Activated naive CD8-positive, alpha-beta T cell treated with anti-CD3 and anti-CD28 coated beads, Interleukin-2, amount 10 ng/mL, durations not matched to agents 7 days and 5 days (primary cell): ENCODE data around the gene CCL25. TPM values are rescaled to one million over a fixed set of nuclear protein-coding genes. Genes with fewer than 3 reads are reported as not detected.
"Not testable (repeated sequence)": the region's sequence is repeated elsewhere in the genome, so short reads cannot be mapped to it uniquely, and the experiment has no call there.

ENCODE experiments used
- ATAC-seq: fragments of 150-1000 bp; cut with Tn5 transposase; one replicate; pipeline ENCODE4 v1.10.0; 2021; ENCODE audit warnings: low read depth, moderate library complexity
- POLR2A ChIA-PET: fragments of 350-600 bp; sonication (Branson Sonifier 250); formaldehyde crosslinking; loops from one replicate; lab custom pipeline; 2021; ENCODE audit warnings: antibody characterized with exemption; lab: Charles Lee
- DNase-seq: peaks from one replicate; pipeline ENCODE4 v3.0.0; 2021
- H3K27ac Mint-ChIP-seq: one replicate; pipeline ENCODE4 v1.8.0; 2022; ENCODE audit warnings: mild to moderate bottlenecking, mixed read lengths
- H3K27me3 Mint-ChIP-seq: one replicate; pipeline ENCODE4 v1.8.0; 2022; ENCODE audit warnings: mild to moderate bottlenecking, moderate library complexity, mixed read lengths
- H3K36me3 Mint-ChIP-seq: one replicate; pipeline ENCODE4 v1.8.0; 2021; ENCODE audit warnings: mild to moderate bottlenecking, mixed read lengths
- H3K4me1 Mint-ChIP-seq: one replicate; pipeline ENCODE4 v1.8.0; 2021; ENCODE audit warnings: mixed read lengths
- H3K4me3 Mint-ChIP-seq: one replicate; pipeline ENCODE4 v1.8.0; 2022; ENCODE audit warnings: mild to moderate bottlenecking, moderate library complexity, mixed read lengths
- H3K9me3 Mint-ChIP-seq: one replicate; pipeline ENCODE4 v1.8.0; 2021; ENCODE audit warnings: mixed read lengths
- total RNA-seq, 2 experiments: library from RNA; stranded (reverse); gene quantifications; one replicate each; pipeline ENCODE4 v1.2.3, GENCODE V29; 2021

The CCL25 gene
- total RNA-seq, 2 experiments from 2014 or later = 15.9 to 19.0 TPM

GRCh38 chr19:8097681-8098567 lies 45.4 kb downstream of the CCL25 start:
- DNase-seq (no peak), ATAC-seq (no peak)
- peaks cover 11% of the 10 kb centered on the region for H3K9me3 Mint-ChIP-seq
- H3K27ac Mint-ChIP-seq = no peak overlapping the region
- no peaks in the 10 kb centered on the region for H3K36me3 Mint-ChIP-seq
- POLR2A ChIA-PET = no interaction called here
- H3K27me3 Mint-ChIP-seq = no peaks in the 10 kb centered on the region
- no peaks in the 10 kb centered on the region for H3K4me1 Mint-ChIP-seq
- no peak overlapping the region for H3K4me3 Mint-ChIP-seq

- peaks cover 7% of the 10 kb centered on the region for H3K9me3 Mint-ChIP-seq
- H3K27ac Mint-ChIP-seq = no peak overlapping the region
- POLR2A ChIA-PET = no interaction called here
These were observed 48.8 kb downstream of the CCL25 start for GRCh38 chr19:8101311-8101710.

GRCh38 chr19:8101910-8102309 lies 49.4 kb downstream of the CCL25 start:
- H3K27ac Mint-ChIP-seq, H3K9me3 Mint-ChIP-seq, POLR2A ChIA-PET, H3K4me3 Mint-ChIP-seq, H3K4me1 Mint-ChIP-seq, H3K27me3 Mint-ChIP-seq, H3K36me3 Mint-ChIP-seq, DNase-seq, ATAC-seq: not testable (repeated sequence)

More at GRCh38 chr19:8101311-8101710, 48.8 kb downstream of the CCL25 start:
- ATAC-seq = no peak
- H3K4me3 Mint-ChIP-seq = no peak overlapping the region
- H3K36me3 Mint-ChIP-seq = no peaks in the 10 kb centered on the region
- H3K27me3 Mint-ChIP-seq = peaks cover 2% of the 10 kb centered on the region
- no peak for DNase-seq
- no peaks in the 10 kb centered on the region for H3K4me1 Mint-ChIP-seq

- H3K4me1 Mint-ChIP-seq = no peaks in the 10 kb centered on the region
- POLR2A ChIA-PET = no interaction called here
- no peak overlapping the region for H3K4me3 Mint-ChIP-seq
- no peaks in the 10 kb centered on the region for H3K36me3 Mint-ChIP-seq
- H3K27me3 Mint-ChIP-seq = peaks cover 7% of the 10 kb centered on the region
- no peaks in the 10 kb centered on the region for H3K9me3 Mint-ChIP-seq
- no peak overlapping the region for H3K27ac Mint-ChIP-seq
- DNase-seq = no peak
- no peak for ATAC-seq
These were observed 52.9 kb downstream of the CCL25 start for GRCh38 chr19:8105471-8105870.

- H3K9me3 Mint-ChIP-seq = no peaks in the 10 kb centered on the region
- POLR2A ChIA-PET = no interaction called here
- no peak overlapping the region for H3K27ac Mint-ChIP-seq
- no peaks in the 10 kb centered on the region for H3K4me1 Mint-ChIP-seq
- H3K36me3 Mint-ChIP-seq = no peaks in the 10 kb centered on the region
- DNase-seq (no peak), ATAC-seq (no peak)
- H3K4me3 Mint-ChIP-seq = no peak overlapping the region
- peaks cover 7% of the 10 kb centered on the region for H3K27me3 Mint-ChIP-seq
These were observed 54.8 kb downstream of the CCL25 start for GRCh38 chr19:8107301-8107903.

- H3K9me3 Mint-ChIP-seq = no peaks in the 10 kb centered on the region
- no peaks in the 10 kb centered on the region for H3K36me3 Mint-ChIP-seq
- POLR2A ChIA-PET = no interaction called here
- no peak overlapping the region for H3K27ac Mint-ChIP-seq
- H3K27me3 Mint-ChIP-seq = peaks cover 7% of the 10 kb centered on the region
- DNase-seq = no peak
- no peak for ATAC-seq
- no peaks in the 10 kb centered on the region for H3K4me1 Mint-ChIP-seq
- no peak overlapping the region for H3K4me3 Mint-ChIP-seq
These were observed 56.2 kb downstream of the CCL25 start for GRCh38 chr19:8108560-8109445.

- H3K27ac Mint-ChIP-seq = no peak overlapping the region
- no peaks in the 10 kb centered on the region for H3K36me3 Mint-ChIP-seq
- POLR2A ChIA-PET = no interaction called here
- no peak overlapping the region for H3K4me3 Mint-ChIP-seq
- no peaks in the 10 kb centered on the region for H3K9me3 Mint-ChIP-seq
- DNase-seq = no peak
- no peaks in the 10 kb centered on the region for H3K4me1 Mint-ChIP-seq
- no peak for ATAC-seq
- H3K27me3 Mint-ChIP-seq = peaks cover 7% of the 10 kb centered on the region
These were observed 56.9 kb downstream of the CCL25 start for GRCh38 chr19:8109455-8109854.

GRCh38 chr19:8109890-8110662 lies 57.5 kb downstream of the CCL25 start:
- ATAC-seq = no peak
- POLR2A ChIA-PET = no interaction called here
- peaks cover 10% of the 10 kb centered on the region for H3K27me3 Mint-ChIP-seq

GRCh38 chr19:8110931-8111330 lies 58.4 kb downstream of the CCL25 start:
- no peak overlapping the region for H3K27ac Mint-ChIP-seq
- POLR2A ChIA-PET = no interaction called here
- H3K36me3 Mint-ChIP-seq = no peaks in the 10 kb centered on the region
- no peak for ATAC-seq
- H3K4me3 Mint-ChIP-seq = no peak overlapping the region
- H3K9me3 Mint-ChIP-seq = no peaks in the 10 kb centered on the region
- H3K27me3 Mint-ChIP-seq = peaks cover 8% of the 10 kb centered on the region
- no peak for DNase-seq
- no peaks in the 10 kb centered on the region for H3K4me1 Mint-ChIP-seq

More at GRCh38 chr19:8109890-8110662, 57.5 kb downstream of the CCL25 start:
- DNase-seq = no peak
- no peak overlapping the region for H3K4me3 Mint-ChIP-seq
- no peaks in the 10 kb centered on the region for H3K4me1 Mint-ChIP-seq
- H3K36me3 Mint-ChIP-seq = no peaks in the 10 kb centered on the region
- no peaks in the 10 kb centered on the region for H3K9me3 Mint-ChIP-seq
- no peak overlapping the region for H3K27ac Mint-ChIP-seq

GRCh38 chr19:8111376-8111775 lies 58.8 kb downstream of the CCL25 start:
- H3K9me3 Mint-ChIP-seq = no peaks in the 10 kb centered on the region

More at GRCh38 chr19:8111376-8111775, 58.8 kb downstream of the CCL25 start:
- Mint-ChIP-seq H3K27ac (no peak overlapping the region), H3K36me3 (no peaks in the 10 kb centered on the region), H3K4me3 (no peak overlapping the region), H3K4me1 (no peaks in the 10 kb centered on the region), H3K27me3 (peaks cover 8% of the 10 kb centered on the region)
- DNase-seq = no peak
- ATAC-seq = no peak
- POLR2A ChIA-PET = no interaction called here
